ENCODE results near the gene KMO.

DNA sequence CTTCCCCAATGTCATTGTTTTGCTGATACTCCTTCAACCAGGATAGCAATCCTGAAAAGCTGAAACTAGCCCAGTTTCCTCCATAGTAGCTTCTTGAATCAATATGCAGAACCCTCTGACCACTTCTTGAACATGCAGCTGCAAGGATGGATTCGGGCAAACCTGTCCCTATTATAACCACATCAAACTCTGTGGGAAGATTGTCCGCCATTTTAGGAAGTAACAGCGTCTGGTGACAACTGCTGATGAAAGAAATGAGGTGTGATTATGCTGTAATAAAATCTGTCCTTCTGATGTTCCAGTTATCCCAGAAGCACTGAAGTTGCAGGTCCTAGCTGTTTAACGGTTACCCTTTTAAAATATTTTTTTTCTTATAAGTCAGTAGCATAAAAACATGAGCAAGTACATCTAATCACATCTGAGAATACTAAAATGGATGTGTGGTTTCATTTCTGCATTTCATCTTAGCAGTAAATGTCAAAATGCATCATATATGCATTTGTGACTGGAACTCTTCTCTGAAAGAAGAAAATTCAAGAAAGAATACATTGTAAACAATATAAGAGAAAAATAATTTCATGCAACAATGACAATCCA is 103.5 kb downstream of the KMO start:
- TF ChIP-seq, protein P1, sequence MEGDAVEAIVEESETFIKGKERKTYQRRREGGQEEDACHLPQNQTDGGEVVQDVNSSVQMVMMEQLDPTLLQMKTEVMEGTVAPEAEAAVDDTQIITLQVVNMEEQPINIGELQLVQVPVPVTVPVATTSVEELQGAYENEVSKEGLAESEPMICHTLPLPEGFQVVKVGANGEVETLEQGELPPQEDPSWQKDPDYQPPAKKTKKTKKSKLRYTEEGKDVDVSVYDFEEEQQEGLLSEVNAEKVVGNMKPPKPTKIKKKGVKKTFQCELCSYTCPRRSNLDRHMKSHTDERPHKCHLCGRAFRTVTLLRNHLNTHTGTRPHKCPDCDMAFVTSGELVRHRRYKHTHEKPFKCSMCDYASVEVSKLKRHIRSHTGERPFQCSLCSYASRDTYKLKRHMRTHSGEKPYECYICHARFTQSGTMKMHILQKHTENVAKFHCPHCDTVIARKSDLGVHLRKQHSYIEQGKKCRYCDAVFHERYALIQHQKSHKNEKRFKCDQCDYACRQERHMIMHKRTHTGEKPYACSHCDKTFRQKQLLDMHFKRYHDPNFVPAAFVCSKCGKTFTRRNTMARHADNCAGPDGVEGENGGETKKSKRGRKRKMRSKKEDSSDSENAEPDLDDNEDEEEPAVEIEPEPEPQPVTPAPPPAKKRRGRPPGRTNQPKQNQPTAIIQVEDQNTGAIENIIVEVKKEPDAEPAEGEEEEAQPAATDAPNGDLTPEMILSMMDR (IDR thresholded peaks at IDR 0.05; ENCODE audit: low read depth, low read length, poor library complexity, severe bottlenecking): no peak
- no peak for TF ChIP-seq EZH2phosphoT487 (IDR thresholded peaks at IDR 0.05; ENCODE audit: borderline replicate concordance, low read length)
